Measurements from ENCODE around the gene CCP110. TPM values are rescaled to one million over a fixed set of nuclear protein-coding genes. Genes with fewer than 3 reads are reported as not detected.

Gene CCP110
- total RNA-seq (2021; ENCODE audit: unreplicated experiment) (31.8 TPM), Bru-seq, nascent RNA (percentile 86 among the genes with signal in this experiment), BruChase-seq, experiment 1, labeled RNA remaining after a 2-hour chase (percentile 95 among the genes with signal in this experiment), BruChase-seq, experiment 2, labeled RNA remaining after a 6-hour chase (percentile 95 among the genes with signal in this experiment)
- 14.3 TPM for polyA plus RNA-seq (2012; ENCODE audit: insufficient read length)
- long read RNA-seq, full-length matches to known transcripts: 19 of 103 reads
- long read RNA-seq, partial matches to known transcripts: 50 of 103 reads
- long read RNA-seq, other reads (novel, unspliced or antisense): 34 of 103 reads

DNA sequence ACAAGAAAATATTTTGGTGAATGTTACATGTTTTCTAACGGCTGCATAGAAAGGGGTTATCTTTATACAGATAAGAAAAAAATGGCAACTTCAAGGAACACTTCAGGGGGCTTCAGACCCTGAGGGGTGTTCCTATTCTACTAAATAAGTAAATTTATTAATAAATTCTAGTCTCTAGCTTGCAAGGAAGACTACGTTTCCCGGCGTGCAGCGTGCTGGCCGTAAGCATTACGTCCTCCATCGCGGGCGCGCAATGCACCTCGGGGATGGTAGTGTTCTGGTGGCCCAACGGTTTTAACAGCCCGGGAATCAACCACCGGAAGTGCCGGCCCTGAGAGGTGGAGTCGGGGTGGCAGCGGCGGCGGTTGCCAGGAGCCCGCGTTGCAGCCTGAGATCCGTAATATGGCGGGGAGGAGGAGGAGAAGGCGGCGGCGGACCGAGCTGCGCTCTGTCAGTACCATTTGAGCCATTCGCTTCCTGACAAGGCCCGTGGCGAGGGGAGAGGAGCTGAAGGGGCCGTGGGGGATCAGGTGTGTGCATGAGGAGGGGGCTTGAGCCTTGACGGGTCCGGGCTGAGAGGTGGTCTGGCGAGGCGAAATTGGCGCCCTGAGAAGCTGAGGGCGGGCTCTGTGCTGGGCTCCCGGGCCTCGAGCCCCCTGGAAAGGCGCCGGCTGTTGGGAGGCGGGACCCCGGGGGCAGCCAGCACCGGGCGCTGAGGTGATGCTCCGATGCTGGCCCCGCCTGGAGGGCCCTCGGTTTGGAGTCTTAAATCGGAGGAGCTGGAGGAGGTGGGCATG, at the start of gene CCP110:
TSS of gene CCP110 (plus strand) at position 384 of the 797 bp plus-strand sequence. CDS start 3,940 bp downstream, outside the sequence.
- in situ Hi-C loops (cut with HindIII; ENCODE audit: low pct_unique_long_range_greater_than_20kb, low sequenced_read_pairs): no loop called here
- ChIA-PET POLR2A (interaction anchor here (0.6 to 0.7 kb wide), 2 partner anchors 29 to 99 kb away, joined by 3 to 6 read pairs; no protein-coding TSS in a partner anchor), CTCF (interaction anchor here (0.5 to 1.1 kb wide), 2 partner anchors 104 to 134 kb away, joined by 4 to 7 read pairs; no protein-coding TSS in a partner anchor)
- Histone ChIP-seq H3K4me3 (ENCODE audit: low read depth in 2 of 2, low read length in 2 of 2) (peak within 1 kb of the TSS; percentile 91 to 93), H3K36me3 (ENCODE audit: control insufficient read depth, insufficient read depth, low read length) (peaks cover 11% of the 10 kb centered on the region), H3K27me3 (ENCODE audit: control insufficient read depth, insufficient read depth, low read length) (no peaks in the 10 kb centered on the region), H3K4me1 (ENCODE audit: control insufficient read depth, insufficient read depth, low read length) (peaks cover 29% of the 10 kb centered on the region), H3K27ac (ENCODE audit: low read length) (peak within 1 kb of the TSS; percentile 91), H3K9me3 (ENCODE audit: control insufficient read depth, insufficient read depth, low read depth, low read length) (no peaks in the 10 kb centered on the region)
- intact Hi-C loops (cut with micrococcal nuclease; ENCODE audit: unreplicated experiment): no loop called here
- no TSS peak for BruUV-seq (replicated peaks)
- peak; percentile 89 for DNase-seq (ENCODE audit: low read depth, low spot score)
- ATAC-seq: peak; percentile 92
- TF ChIP-seq, protein P1, sequence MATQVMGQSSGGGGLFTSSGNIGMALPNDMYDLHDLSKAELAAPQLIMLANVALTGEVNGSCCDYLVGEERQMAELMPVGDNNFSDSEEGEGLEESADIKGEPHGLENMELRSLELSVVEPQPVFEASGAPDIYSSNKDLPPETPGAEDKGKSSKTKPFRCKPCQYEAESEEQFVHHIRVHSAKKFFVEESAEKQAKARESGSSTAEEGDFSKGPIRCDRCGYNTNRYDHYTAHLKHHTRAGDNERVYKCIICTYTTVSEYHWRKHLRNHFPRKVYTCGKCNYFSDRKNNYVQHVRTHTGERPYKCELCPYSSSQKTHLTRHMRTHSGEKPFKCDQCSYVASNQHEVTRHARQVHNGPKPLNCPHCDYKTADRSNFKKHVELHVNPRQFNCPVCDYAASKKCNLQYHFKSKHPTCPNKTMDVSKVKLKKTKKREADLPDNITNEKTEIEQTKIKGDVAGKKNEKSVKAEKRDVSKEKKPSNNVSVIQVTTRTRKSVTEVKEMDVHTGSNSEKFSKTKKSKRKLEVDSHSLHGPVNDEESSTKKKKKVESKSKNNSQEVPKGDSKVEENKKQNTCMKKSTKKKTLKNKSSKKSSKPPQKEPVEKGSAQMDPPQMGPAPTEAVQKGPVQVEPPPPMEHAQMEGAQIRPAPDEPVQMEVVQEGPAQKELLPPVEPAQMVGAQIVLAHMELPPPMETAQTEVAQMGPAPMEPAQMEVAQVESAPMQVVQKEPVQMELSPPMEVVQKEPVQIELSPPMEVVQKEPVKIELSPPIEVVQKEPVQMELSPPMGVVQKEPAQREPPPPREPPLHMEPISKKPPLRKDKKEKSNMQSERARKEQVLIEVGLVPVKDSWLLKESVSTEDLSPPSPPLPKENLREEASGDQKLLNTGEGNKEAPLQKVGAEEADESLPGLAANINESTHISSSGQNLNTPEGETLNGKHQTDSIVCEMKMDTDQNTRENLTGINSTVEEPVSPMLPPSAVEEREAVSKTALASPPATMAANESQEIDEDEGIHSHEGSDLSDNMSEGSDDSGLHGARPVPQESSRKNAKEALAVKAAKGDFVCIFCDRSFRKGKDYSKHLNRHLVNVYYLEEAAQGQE (IDR thresholded peaks at IDR 0.05; ENCODE audit: insufficient read depth in 1 of 2, low read depth in 2 of 2, low read length in 1 of 2): no peak
- TF ChIP-seq POLR2AphosphoS5 (IDR thresholded peaks at IDR 0.05; ENCODE audit: low read depth, low read length) (peak; percentile 85), TCF7L2 (IDR thresholded peaks at IDR 0.05; ENCODE audit: low read depth, low read length) (no peak), SIN3A (IDR thresholded peaks at IDR 0.05; ENCODE audit: borderline replicate concordance, insufficient read depth, low read depth, low read length) (peak; percentile 98)
- TF ChIP-seq, protein P2, sequence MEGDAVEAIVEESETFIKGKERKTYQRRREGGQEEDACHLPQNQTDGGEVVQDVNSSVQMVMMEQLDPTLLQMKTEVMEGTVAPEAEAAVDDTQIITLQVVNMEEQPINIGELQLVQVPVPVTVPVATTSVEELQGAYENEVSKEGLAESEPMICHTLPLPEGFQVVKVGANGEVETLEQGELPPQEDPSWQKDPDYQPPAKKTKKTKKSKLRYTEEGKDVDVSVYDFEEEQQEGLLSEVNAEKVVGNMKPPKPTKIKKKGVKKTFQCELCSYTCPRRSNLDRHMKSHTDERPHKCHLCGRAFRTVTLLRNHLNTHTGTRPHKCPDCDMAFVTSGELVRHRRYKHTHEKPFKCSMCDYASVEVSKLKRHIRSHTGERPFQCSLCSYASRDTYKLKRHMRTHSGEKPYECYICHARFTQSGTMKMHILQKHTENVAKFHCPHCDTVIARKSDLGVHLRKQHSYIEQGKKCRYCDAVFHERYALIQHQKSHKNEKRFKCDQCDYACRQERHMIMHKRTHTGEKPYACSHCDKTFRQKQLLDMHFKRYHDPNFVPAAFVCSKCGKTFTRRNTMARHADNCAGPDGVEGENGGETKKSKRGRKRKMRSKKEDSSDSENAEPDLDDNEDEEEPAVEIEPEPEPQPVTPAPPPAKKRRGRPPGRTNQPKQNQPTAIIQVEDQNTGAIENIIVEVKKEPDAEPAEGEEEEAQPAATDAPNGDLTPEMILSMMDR (IDR thresholded peaks at IDR 0.05): no peak

DNA sequence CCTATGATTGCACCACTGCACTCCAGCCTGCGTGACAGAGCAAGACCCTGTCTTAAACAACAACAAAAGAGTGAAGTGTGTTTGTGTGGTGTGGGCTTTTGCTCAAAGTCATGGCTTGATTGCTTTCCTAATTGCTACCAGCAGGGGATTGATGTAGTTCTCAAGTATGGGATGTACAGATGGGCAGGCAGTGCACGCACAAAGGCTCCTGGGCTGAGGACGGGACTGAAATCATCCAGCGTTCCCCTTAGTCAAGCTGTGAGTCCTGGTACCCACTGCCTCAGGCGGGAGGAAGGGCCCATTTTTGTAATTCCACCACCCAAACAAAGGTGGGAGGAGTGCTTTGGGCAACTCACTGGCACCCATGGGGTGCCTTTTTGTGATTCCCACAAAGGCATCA, 49.1 kb upstream of the CCP110 start:
- Histone ChIP-seq H3K27ac (ENCODE audit: low read length) (no peak overlapping the region), H3K4me1 (ENCODE audit: control insufficient read depth, insufficient read depth, low read length) (no peaks in the 10 kb centered on the region), H3K9me3 (ENCODE audit: control insufficient read depth, insufficient read depth, low read depth, low read length) (no peaks in the 10 kb centered on the region), H3K36me3 (ENCODE audit: control insufficient read depth, insufficient read depth, low read length) (no peaks in the 10 kb centered on the region), H3K27me3 (ENCODE audit: control insufficient read depth, insufficient read depth, low read length) (no peaks in the 10 kb centered on the region), H3K4me3 (ENCODE audit: low read depth in 2 of 2, low read length in 2 of 2) (no peak overlapping the region)
- TF ChIP-seq, protein P1 (IDR thresholded peaks at IDR 0.05; ENCODE audit: insufficient read depth in 1 of 2, low read depth in 2 of 2, low read length in 1 of 2): no peak
- intact Hi-C loops (cut with micrococcal nuclease; ENCODE audit: unreplicated experiment): no loop called here
- no peak for DNase-seq (ENCODE audit: low read depth, low spot score)
- in situ Hi-C loops (cut with HindIII; ENCODE audit: low pct_unique_long_range_greater_than_20kb, low sequenced_read_pairs): no loop called here
- CTCF ChIA-PET: no interaction called here
- POLR2A ChIA-PET: interaction anchor here (0.6 kb wide), 1 partner anchor 59 kb away, joined by 6 read pairs; no protein-coding TSS in a partner anchor
- no TSS peak for BruUV-seq (replicated peaks)
- peak; percentile 69 for ATAC-seq
